ENCODE measurements around the gene EN1. TPM values are rescaled to one million over a fixed set of nuclear protein-coding genes. Genes with fewer than 3 reads are reported as not detected.

The EN1 gene
- total and polyA plus RNA-seq, 2 of the 13 experiments (the other 11 are each of a cell fraction or from before 2014, with no cell fraction given) = not detected

- no peak for TF ChIP-seq ARNTL (CRISPR knock-in tag; IDR thresholded peaks at IDR 0.05)
- no peak for TF ChIP-seq NCOA5 (CRISPR knock-in tag; IDR thresholded peaks at IDR 0.05)
- peak; percentile 62; the same call in 1 of the 2 replicates for TF ChIP-seq MTERF4 (CRISPR knock-in tag; IDR thresholded peaks at IDR 0.05)
- TF ChIP-seq ZNF788 (CRISPR knock-in tag; IDR thresholded peaks at IDR 0.05; ENCODE audit: borderline replicate concordance) = 0 out of 2 replicates have a peak, but pooled peaks have one; percentile 25
- no peak for TF ChIP-seq HDAC1 (CRISPR knock-in tag; IDR thresholded peaks at IDR 0.05)
- no peak for TF ChIP-seq NR2F2 (IDR thresholded peaks at IDR 0.05; ENCODE audit: borderline replicate concordance, low read depth)
- no peak for TF ChIP-seq ZBTB1 (CRISPR knock-in tag; IDR thresholded peaks at IDR 0.05; ENCODE audit: borderline replicate concordance)
- TF ChIP-seq FIP1L1 (IDR thresholded peaks at IDR 0.05; ENCODE audit: borderline replicate concordance, insufficient read depth, low read depth, low read length) = no peak
- TF ChIP-seq SOX6 (IDR thresholded peaks at IDR 0.05) = no peak
- TF ChIP-seq SOX6 (CRISPR knock-in tag; IDR thresholded peaks at IDR 0.05) = peak; percentile 52; the same call in 1 of the 2 replicates
- no peak for TF ChIP-seq ZNF615 (CRISPR knock-in tag; IDR thresholded peaks at IDR 0.05; ENCODE audit: borderline replicate concordance)
- no peak for TF ChIP-seq AHDC1 (CRISPR knock-in tag; IDR thresholded peaks at IDR 0.05; ENCODE audit: borderline replicate concordance)
- TF ChIP-seq, protein P1, sequence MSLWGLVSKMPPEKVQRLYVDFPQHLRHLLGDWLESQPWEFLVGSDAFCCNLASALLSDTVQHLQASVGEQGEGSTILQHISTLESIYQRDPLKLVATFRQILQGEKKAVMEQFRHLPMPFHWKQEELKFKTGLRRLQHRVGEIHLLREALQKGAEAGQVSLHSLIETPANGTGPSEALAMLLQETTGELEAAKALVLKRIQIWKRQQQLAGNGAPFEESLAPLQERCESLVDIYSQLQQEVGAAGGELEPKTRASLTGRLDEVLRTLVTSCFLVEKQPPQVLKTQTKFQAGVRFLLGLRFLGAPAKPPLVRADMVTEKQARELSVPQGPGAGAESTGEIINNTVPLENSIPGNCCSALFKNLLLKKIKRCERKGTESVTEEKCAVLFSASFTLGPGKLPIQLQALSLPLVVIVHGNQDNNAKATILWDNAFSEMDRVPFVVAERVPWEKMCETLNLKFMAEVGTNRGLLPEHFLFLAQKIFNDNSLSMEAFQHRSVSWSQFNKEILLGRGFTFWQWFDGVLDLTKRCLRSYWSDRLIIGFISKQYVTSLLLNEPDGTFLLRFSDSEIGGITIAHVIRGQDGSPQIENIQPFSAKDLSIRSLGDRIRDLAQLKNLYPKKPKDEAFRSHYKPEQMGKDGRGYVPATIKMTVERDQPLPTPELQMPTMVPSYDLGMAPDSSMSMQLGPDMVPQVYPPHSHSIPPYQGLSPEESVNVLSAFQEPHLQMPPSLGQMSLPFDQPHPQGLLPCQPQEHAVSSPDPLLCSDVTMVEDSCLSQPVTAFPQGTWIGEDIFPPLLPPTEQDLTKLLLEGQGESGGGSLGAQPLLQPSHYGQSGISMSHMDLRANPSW (CRISPR knock-in tag; IDR thresholded peaks at IDR 0.05; ENCODE audit: borderline replicate concordance) = no peak
- TF ChIP-seq ZNF614 (CRISPR knock-in tag; IDR thresholded peaks at IDR 0.05; ENCODE audit: borderline replicate concordance) = peak; percentile 67; the same call in 1 of the 2 replicates
- no peak for TF ChIP-seq MAFF (IDR thresholded peaks at IDR 0.05; ENCODE audit: low read depth, low read length)
- TF ChIP-seq BORCS8-MEF2B (CRISPR knock-in tag; IDR thresholded peaks at IDR 0.05) = peak; percentile 45; the same call in 1 of the 2 replicates
- TF ChIP-seq ZNF639 (CRISPR knock-in tag; conservative IDR thresholded peaks at IDR 0.05) = no peak
These were observed 8.2 kb upstream of the EN1 start (continued) for GRCh38 chr2:118855451-118856279.
